ENCODE results near the gene OR10G2.

- TF ChIP-seq CTCF (IDR thresholded peaks at IDR 0.05): no peak
- TF ChIP-seq POLR2AphosphoS5 (IDR thresholded peaks at IDR 0.05; ENCODE audit: insufficient read depth in 1 of 2, low read depth in 1 of 2): no peak
- no peak for TF ChIP-seq POLR2A (IDR thresholded peaks at IDR 0.05)
These were observed 17.6 kb upstream of the OR10G2 start for GRCh38 chr14:21652209-21652808.

Data from vagina (tissue), 2 donors.